ENCODE results near the gene TBXT.
"Not testable (repeated sequence)": the region's sequence is repeated elsewhere in the genome, so short reads cannot be mapped to it uniquely, and the experiment has no call there.

The TBXT gene

DNA sequence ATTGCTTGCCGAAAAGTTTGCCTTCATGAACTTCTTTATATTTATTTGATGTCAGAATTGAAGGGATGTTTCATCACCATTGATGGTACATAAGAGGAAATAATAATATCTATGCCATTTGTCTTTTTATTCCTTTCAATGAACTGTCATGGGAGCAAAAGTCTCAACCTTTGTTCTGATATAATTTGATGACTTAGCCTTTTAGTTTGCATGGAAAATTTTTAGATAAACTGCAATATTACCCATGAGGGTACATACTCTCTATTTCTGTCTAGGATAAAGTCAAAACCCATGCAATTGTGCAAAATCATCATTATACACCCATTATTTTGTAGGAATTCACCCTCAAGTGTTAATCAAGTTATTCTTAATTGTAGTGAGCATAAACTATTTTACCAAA lies 15.9 kb downstream of the TBXT start:
- DNase-seq (ENCODE audit: low read depth, low spot score) = no peak
- no peak overlapping the region for H3K4me3 ChIP-seq (ENCODE audit: low read depth, low read length)
- in situ Hi-C loops (cut with HindIII; ENCODE audit: low sequenced_read_pairs) = no loop called here
- TF ChIP-seq, protein P1, sequence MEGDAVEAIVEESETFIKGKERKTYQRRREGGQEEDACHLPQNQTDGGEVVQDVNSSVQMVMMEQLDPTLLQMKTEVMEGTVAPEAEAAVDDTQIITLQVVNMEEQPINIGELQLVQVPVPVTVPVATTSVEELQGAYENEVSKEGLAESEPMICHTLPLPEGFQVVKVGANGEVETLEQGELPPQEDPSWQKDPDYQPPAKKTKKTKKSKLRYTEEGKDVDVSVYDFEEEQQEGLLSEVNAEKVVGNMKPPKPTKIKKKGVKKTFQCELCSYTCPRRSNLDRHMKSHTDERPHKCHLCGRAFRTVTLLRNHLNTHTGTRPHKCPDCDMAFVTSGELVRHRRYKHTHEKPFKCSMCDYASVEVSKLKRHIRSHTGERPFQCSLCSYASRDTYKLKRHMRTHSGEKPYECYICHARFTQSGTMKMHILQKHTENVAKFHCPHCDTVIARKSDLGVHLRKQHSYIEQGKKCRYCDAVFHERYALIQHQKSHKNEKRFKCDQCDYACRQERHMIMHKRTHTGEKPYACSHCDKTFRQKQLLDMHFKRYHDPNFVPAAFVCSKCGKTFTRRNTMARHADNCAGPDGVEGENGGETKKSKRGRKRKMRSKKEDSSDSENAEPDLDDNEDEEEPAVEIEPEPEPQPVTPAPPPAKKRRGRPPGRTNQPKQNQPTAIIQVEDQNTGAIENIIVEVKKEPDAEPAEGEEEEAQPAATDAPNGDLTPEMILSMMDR (IDR thresholded peaks at IDR 0.05; ENCODE audit: low read depth, low read length) = no peak

- TF ChIP-seq, protein P1 (IDR thresholded peaks at IDR 0.05; ENCODE audit: low read depth, low read length) = no peak
- DNase-seq (ENCODE audit: low read depth, low spot score) = no peak
- H3K4me3 ChIP-seq (ENCODE audit: low read depth, low read length) = no peak overlapping the region
- in situ Hi-C loops (cut with HindIII; ENCODE audit: low sequenced_read_pairs) = no loop called here
Observed at GRCh38 chr6:166145751-166146150, 21.9 kb downstream of the TBXT start.

DNA sequence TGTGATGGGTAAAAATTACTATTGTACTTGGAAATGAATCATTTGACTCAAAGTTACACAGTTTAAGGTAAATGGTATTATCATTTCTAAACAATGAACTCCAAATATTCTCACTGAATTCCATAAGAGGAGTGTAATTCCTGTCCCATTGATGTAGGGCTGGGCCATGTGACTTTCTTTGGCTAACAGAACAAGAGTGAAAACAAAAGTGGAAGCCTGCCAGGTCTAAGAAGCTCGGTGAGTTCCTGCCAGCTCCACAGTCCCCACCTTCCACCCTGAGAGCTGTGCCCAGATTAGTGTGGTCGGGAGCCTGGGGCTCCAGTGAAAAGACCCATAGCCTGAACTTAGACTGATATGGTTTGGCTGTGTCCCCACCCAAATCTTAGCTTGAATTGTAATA lies 24.6 kb downstream of the TBXT start:
- TF ChIP-seq, protein P1 (IDR thresholded peaks at IDR 0.05; ENCODE audit: low read depth, low read length) = no peak
- no peak for DNase-seq (ENCODE audit: low read depth, low spot score)
- in situ Hi-C loops (cut with HindIII; ENCODE audit: low sequenced_read_pairs) = no loop called here
- H3K4me3 ChIP-seq (ENCODE audit: low read depth, low read length) = no peak overlapping the region

DNA sequence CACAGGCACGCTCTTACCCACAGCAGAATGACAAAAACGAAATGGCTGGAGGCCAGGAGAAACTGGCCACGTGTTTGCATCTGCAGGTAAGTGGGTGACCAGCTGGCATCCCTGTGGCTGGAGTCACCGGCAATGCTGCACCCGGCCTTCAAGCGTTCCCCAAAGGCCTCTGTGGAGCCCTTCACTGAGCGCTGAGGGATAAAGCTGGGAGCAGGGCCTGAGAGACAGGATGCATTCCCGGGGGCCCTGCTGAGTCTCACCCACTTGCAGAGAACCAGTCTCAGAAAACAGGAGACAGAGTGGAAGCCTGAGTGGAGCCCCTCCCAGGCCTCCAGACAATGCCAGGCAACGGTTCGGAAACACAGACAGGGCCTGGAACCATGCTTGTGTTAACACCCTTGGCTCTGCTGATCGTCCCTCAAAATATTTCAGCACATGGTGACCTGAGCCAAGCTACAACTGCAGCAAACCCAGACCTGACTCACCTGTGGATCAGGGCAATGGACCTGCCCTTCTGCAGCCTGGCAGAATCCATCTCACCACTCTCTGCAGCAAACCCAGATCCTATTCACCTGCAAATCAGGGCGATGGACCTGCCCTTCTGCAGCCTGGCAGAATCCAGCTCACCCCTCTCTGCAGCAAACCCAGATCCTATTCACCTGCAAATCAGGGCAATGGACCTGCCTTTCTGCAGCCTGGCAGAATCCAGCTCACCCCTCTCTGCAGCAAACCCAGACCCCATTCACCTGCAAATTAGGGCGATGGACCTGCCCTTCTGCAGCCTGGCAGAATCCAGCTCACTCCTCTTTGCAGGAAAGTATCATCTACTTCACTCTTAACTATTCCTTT lies 39.8 kb downstream of the TBXT start:
- no peak for DNase-seq (ENCODE audit: low read depth, low spot score)
- TF ChIP-seq, protein P1 (IDR thresholded peaks at IDR 0.05; ENCODE audit: low read depth, low read length) = no peak
- H3K4me3 ChIP-seq (ENCODE audit: low read depth, low read length) = no peak overlapping the region
- in situ Hi-C loops (cut with HindIII; ENCODE audit: low sequenced_read_pairs) = no loop called here

- in situ Hi-C loops (cut with HindIII; ENCODE audit: low sequenced_read_pairs); DNase-seq (ENCODE audit: low read depth, low spot score); H3K4me3 ChIP-seq (ENCODE audit: low read depth, low read length): not testable (repeated sequence)
Observed at GRCh38 chr6:166123115-166123514, 44.5 kb downstream of the TBXT start.

- in situ Hi-C loops (cut with HindIII; ENCODE audit: low sequenced_read_pairs) = no loop called here
- no peak overlapping the region for H3K4me3 ChIP-seq (ENCODE audit: low read depth, low read length)
- TF ChIP-seq, protein P1 (IDR thresholded peaks at IDR 0.05; ENCODE audit: low read depth, low read length) = no peak
- DNase-seq (ENCODE audit: low read depth, low spot score) = no peak
Observed at GRCh38 chr6:166121726-166122125, 45.9 kb downstream of the TBXT start.

DNA sequence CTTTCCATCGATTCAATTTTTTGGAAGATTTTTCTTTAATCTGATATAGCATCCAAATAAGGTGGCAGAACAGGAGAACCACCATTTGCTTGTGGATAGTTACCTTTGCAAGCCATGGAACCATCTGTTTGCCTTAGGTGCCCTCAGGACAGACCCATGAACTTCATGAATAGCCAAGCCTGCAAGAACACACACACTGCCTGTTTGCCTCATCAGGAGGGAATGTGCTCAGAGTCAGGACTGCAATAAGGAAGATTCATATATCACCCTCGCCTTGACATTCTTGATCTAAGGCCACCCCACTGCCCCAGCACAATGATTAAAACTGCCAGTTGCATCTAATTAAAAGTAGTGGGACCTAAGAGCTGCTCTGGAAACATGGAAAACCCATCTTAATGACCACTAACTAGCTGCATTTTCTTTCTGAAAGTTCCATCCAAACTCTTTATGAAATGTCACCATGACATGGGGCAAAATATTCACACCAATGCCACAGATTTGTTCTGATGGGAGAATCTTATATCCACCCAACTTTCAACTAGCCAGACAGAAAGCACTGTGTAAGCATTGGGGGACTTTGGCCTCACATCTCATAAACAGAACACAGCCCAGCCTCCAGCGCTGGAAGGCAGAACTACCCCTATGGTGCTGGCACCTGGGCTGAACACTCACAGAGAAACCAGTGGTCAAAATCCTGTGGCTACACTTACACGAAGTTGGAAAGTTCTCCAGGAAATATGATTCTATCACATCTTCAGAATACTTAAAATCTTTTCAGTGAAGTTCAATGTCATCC lies 48.3 kb downstream of the TBXT start:
- TF ChIP-seq, protein P1 (IDR thresholded peaks at IDR 0.05; ENCODE audit: low read depth, low read length) = no peak
- DNase-seq (ENCODE audit: low read depth, low spot score) = no peak
- H3K4me3 ChIP-seq (ENCODE audit: low read depth, low read length) = no peak overlapping the region
- in situ Hi-C loops (cut with HindIII; ENCODE audit: low sequenced_read_pairs) = no loop called here

All from astrocyte of the spinal cord (primary cell).